ENCODE results near the gene GINS1.

GRCh38 chr20:25369529-25369928 lies 37.9 kb upstream of the GINS1 start:
- TF ChIP-seq POLR2A (IDR thresholded peaks at IDR 0.05; ENCODE audit: low read depth, low read length) (no peak), POLR2AphosphoS5 (IDR thresholded peaks at IDR 0.05; ENCODE audit: low read depth, low read length) (no peak), TAF1 (IDR thresholded peaks at IDR 0.05; ENCODE audit: borderline replicate concordance, low read depth, low read length) (no peak)

Data from GM12892 (cell line).